ENCODE results near the gene TENM4.

The TENM4 gene

GRCh38 chr11:79050786-79051185, 390.0 kb downstream of the TENM4 start:
- Histone ChIP-seq H3K4me3 (no peak overlapping the region), H3K27ac (no peak overlapping the region), H3K4me1 (no peaks in the 10 kb centered on the region), H3K9me3 (no peaks in the 10 kb centered on the region), H3K27me3 (no peaks in the 10 kb centered on the region), H3K36me3 (no peaks in the 10 kb centered on the region)
- intact Hi-C loops (cut with DNase I; ENCODE audit: low total_unique reads) = no loop called here
- no peak for DNase-seq
- TF ChIP-seq CTCF (IDR thresholded peaks at IDR 0.05) = no peak

GRCh38 chr11:79049741-79050179, 391.1 kb downstream of the TENM4 start:
- no peak overlapping the region for H3K27ac ChIP-seq
- intact Hi-C loops (cut with DNase I; ENCODE audit: low total_unique reads) = no loop called here
- H3K9me3 ChIP-seq = no peaks in the 10 kb centered on the region

GRCh38 chr11:79047980-79048379, 392.9 kb downstream of the TENM4 start:
- no peak for DNase-seq
- no peaks in the 10 kb centered on the region for H3K36me3 ChIP-seq
- intact Hi-C loops (cut with DNase I; ENCODE audit: low total_unique reads) = no loop called here
- no peaks in the 10 kb centered on the region for H3K9me3 ChIP-seq
- TF ChIP-seq CTCF (IDR thresholded peaks at IDR 0.05) = no peak
- H3K4me1 ChIP-seq = peaks cover 0 to 7% (median 0%) of the 10 kb centered on the region in 4 donors
- H3K4me3 ChIP-seq = no peak overlapping the region
- no peak overlapping the region for H3K27ac ChIP-seq
- no peaks in the 10 kb centered on the region for H3K27me3 ChIP-seq

More at GRCh38 chr11:79049741-79050179, 391.1 kb downstream of the TENM4 start:
- no peak for TF ChIP-seq CTCF (IDR thresholded peaks at IDR 0.05)
- Histone ChIP-seq H3K4me3 (no peak overlapping the region), H3K27me3 (no peaks in the 10 kb centered on the region), H3K4me1 (no peaks in the 10 kb centered on the region), H3K36me3 (no peaks in the 10 kb centered on the region)
- no peak for DNase-seq

- intact Hi-C loops (cut with DNase I; ENCODE audit: low total_unique reads) = no loop called here
- Histone ChIP-seq H3K4me1 (peaks cover 0 to 7% (median 0%) of the 10 kb centered on the region in 4 donors), H3K4me3 (no peak overlapping the region), H3K27me3 (no peaks in the 10 kb centered on the region), H3K27ac (no peak overlapping the region), H3K9me3 (no peaks in the 10 kb centered on the region), H3K36me3 (no peaks in the 10 kb centered on the region)
- no peak for TF ChIP-seq CTCF (IDR thresholded peaks at IDR 0.05)
- DNase-seq = no peak
Observed at GRCh38 chr11:79047321-79047720, 393.5 kb downstream of the TENM4 start.

- H3K4me3 ChIP-seq = no peak overlapping the region
- no peak for TF ChIP-seq CTCF (IDR thresholded peaks at IDR 0.05)
- intact Hi-C loops (cut with DNase I; ENCODE audit: low total_unique reads) = no loop called here
- H3K4me1 ChIP-seq = peaks cover 0 to 7% (median 0%) of the 10 kb centered on the region in 4 donors
- no peaks in the 10 kb centered on the region for H3K27me3 ChIP-seq
- H3K27ac ChIP-seq = no peak overlapping the region
- DNase-seq = no peak
- H3K9me3 ChIP-seq = no peaks in the 10 kb centered on the region
- H3K36me3 ChIP-seq = no peaks in the 10 kb centered on the region
Observed at GRCh38 chr11:79046366-79046765, 394.5 kb downstream of the TENM4 start.

- Histone ChIP-seq H3K9me3 (no peaks in the 10 kb centered on the region), H3K27ac (no peak overlapping the region), H3K4me3 (no peak overlapping the region), H3K4me1 (peaks cover 0 to 7% (median 0%) of the 10 kb centered on the region in 4 donors), H3K27me3 (no peaks in the 10 kb centered on the region), H3K36me3 (no peaks in the 10 kb centered on the region)
- intact Hi-C loops (cut with DNase I; ENCODE audit: low total_unique reads) = no loop called here
- no peak for DNase-seq
- TF ChIP-seq CTCF (IDR thresholded peaks at IDR 0.05) = no peak
Observed at GRCh38 chr11:79045800-79046304, 395.0 kb downstream of the TENM4 start.
